HG03139 (cell line): ENCODE results near the gene LAMA3.

ENCODE experiments used
- ATAC-seq: cut with Tn5 transposase; IDR thresholded peaks from one replicate; pipeline ENCODE4 v1.9.1; 2021; ENCODE audit not compliant: unreplicated experiment

LAMA3 gene

GRCh38 chr18:23890589-23890988 is 201.3 kb downstream of the LAMA3 start:
- no peak for ATAC-seq

GRCh38 chr18:23893653-23894052 is 204.4 kb downstream of the LAMA3 start:
- no peak for ATAC-seq

GRCh38 chr18:23894661-23895175 is 205.5 kb downstream of the LAMA3 start:
- ATAC-seq = no peak

- ATAC-seq = no peak
Measured at GRCh38 chr18:23897291-23897690, 208.0 kb downstream of the LAMA3 start.

GRCh38 chr18:23897733-23898132 is 208.5 kb downstream of the LAMA3 start:
- no peak for ATAC-seq

- ATAC-seq = no peak
Measured at GRCh38 chr18:23900994-23901393, 211.7 kb downstream of the LAMA3 start.

- ATAC-seq = no peak
Measured at GRCh38 chr18:23902396-23902795, 213.1 kb downstream of the LAMA3 start.

GRCh38 chr18:23903971-23904370 is 214.7 kb downstream of the LAMA3 start:
- ATAC-seq = no peak

GRCh38 chr18:23906658-23907057 is 217.4 kb downstream of the LAMA3 start:
- no peak for ATAC-seq

GRCh38 chr18:23908827-23909226 is 219.6 kb downstream of the LAMA3 start:
- no peak for ATAC-seq

GRCh38 chr18:23910032-23910431 is 220.8 kb downstream of the LAMA3 start:
- ATAC-seq = no peak

- ATAC-seq = no peak
Measured at GRCh38 chr18:23912356-23912755, 223.1 kb downstream of the LAMA3 start.

GRCh38 chr18:23916338-23916737 is 227.1 kb downstream of the LAMA3 start:
- no peak for ATAC-seq

- peak; percentile 52 for ATAC-seq
Measured at GRCh38 chr18:23918395-23919032, 229.3 kb downstream of the LAMA3 start.

- ATAC-seq = no peak
Measured at GRCh38 chr18:23920054-23920453, 230.8 kb downstream of the LAMA3 start.

- no peak for ATAC-seq
Measured at GRCh38 chr18:23921716-23922285, 232.5 kb downstream of the LAMA3 start.

GRCh38 chr18:23922939-23923338 is 233.7 kb downstream of the LAMA3 start:
- no peak for ATAC-seq

GRCh38 chr18:23924813-23925212 is 235.6 kb downstream of the LAMA3 start:
- ATAC-seq = no peak

GRCh38 chr18:23926571-23926970 is 237.3 kb downstream of the LAMA3 start:
- no peak for ATAC-seq

GRCh38 chr18:23927821-23928746 is 238.8 kb downstream of the LAMA3 start:
- no peak for ATAC-seq

GRCh38 chr18:23929362-23929930 is 240.2 kb downstream of the LAMA3 start:
- ATAC-seq = no peak
